HepG2 (cell line): ENCODE measurements around the gene PRICKLE3. TPM values are rescaled to one million over a fixed set of nuclear protein-coding genes. Genes with fewer than 3 reads are reported as not detected.
A peak's percentile ranks its signal among the peaks of the same experiment; 100 is the strongest.

Experiments
- AFF4 ChIP-seq: sonication (generic); formaldehyde crosslinking; IDR thresholded peaks from 2 replicates; pipeline ENCODE4 v1.4.0; 2020; ENCODE audit warnings: missing genetic modification reagents
- BRF2 ChIP-seq: sonication (generic); formaldehyde crosslinking; IDR thresholded peaks from 2 replicates; pipeline ENCODE4 v1.8.1; 2022; ENCODE audit warnings: mild to moderate bottlenecking, missing genetic modification reagents
- CERS6 ChIP-seq: sonication (generic); formaldehyde crosslinking; IDR thresholded peaks from 2 replicates; pipeline ENCODE4 v1.5.0; 2020; ENCODE audit warnings: missing genetic modification reagents
- ETV5 ChIP-seq: IDR thresholded peaks from 2 replicates; pipeline ENCODE4 v1.6.1; 2018; ENCODE audit warnings: missing biosample characterization, missing genetic modification reagents, inconsistent platforms, borderline replicate concordance
- FOXO1 ChIP-seq: sonication (generic); formaldehyde crosslinking; IDR thresholded peaks from 2 replicates; pipeline ENCODE4 v1.4.0; 2020; ENCODE audit warnings: missing genetic modification reagents
- NCOR1 ChIP-seq: fragments of 200-600 bp; sonication (generic); IDR thresholded peaks from 2 replicates; pipeline ENCODE4 v1.7.0; 2017; ENCODE audit warnings: antibody characterized with exemption, low read length, borderline replicate concordance
- NR0B2 ChIP-seq: sonication (generic); formaldehyde crosslinking; IDR thresholded peaks from 2 replicates; pipeline ENCODE4 v1.4.0; 2020; ENCODE audit warnings: mild to moderate bottlenecking, missing genetic modification reagents
- NR1H2 ChIP-seq: sonication (generic); formaldehyde crosslinking; IDR thresholded peaks from 2 replicates; pipeline ENCODE4 v1.8.1; 2022; ENCODE audit warnings: low read depth, missing genetic modification reagents, borderline replicate concordance
- RCOR2 ChIP-seq: IDR thresholded peaks from 2 replicates; pipeline ENCODE4 v1.6.1; 2016; ENCODE audit warnings: missing biosample characterization, missing genetic modification reagents
- TAF1 ChIP-seq: sonication (generic); formaldehyde crosslinking; IDR thresholded peaks from 2 replicates; pipeline ENCODE4 v1.4.0; 2020; ENCODE audit warnings: missing genetic modification reagents
- USF2 ChIP-seq, 2 experiments: sonication (generic) in 1 of 2; formaldehyde crosslinking in 1 of 2; IDR thresholded peaks; 2 replicates each; pipeline versions ENCODE4 v1.5.1 to v1.6.1; 2011 to 2020; ENCODE audit warnings: borderline replicate concordance in 1 of 2, low read depth in 1 of 2, low read length in 1 of 2, mild to moderate bottlenecking in 1 of 2, missing genetic modification reagents in 1 of 2, moderate library complexity in 1 of 2
- WIZ ChIP-seq: sonication (generic); formaldehyde crosslinking; IDR thresholded peaks from 2 replicates; pipeline ENCODE4 v1.5.1; 2020; ENCODE audit warnings: mild to moderate bottlenecking, missing genetic modification reagents
- ZNF180 ChIP-seq: sonication (generic); formaldehyde crosslinking; IDR thresholded peaks from 2 replicates; pipeline ENCODE4 v1.4.0; 2020; ENCODE audit warnings: low read depth, missing genetic modification reagents, borderline replicate concordance
- ZNF207 ChIP-seq: fragments of 450-650 bp; IDR thresholded peaks from 2 replicates; pipeline ENCODE4 v1.6.1; 2016; ENCODE audit warnings: antibody characterized with exemption, borderline replicate concordance
- ZNF3 ChIP-seq: IDR thresholded peaks from 2 replicates; pipeline ENCODE4 v1.7.0; 2017; ENCODE audit warnings: inconsistent platforms
- ZNF383 ChIP-seq: sonication (generic); formaldehyde crosslinking; IDR thresholded peaks from 2 replicates; pipeline ENCODE4 v1.4.0; 2020; ENCODE audit warnings: missing genetic modification reagents, mild to moderate bottlenecking, borderline replicate concordance
- ZNF782 ChIP-seq: sonication (generic); formaldehyde crosslinking; IDR thresholded peaks from 2 replicates; pipeline ENCODE4 v1.4.0; 2020; ENCODE audit warnings: missing genetic modification reagents, mild to moderate bottlenecking, borderline replicate concordance
- ZSCAN25 ChIP-seq: sonication (generic); formaldehyde crosslinking; IDR thresholded peaks from 2 replicates; pipeline ENCODE4 v1.8.0; 2022; ENCODE audit warnings: mild to moderate bottlenecking, missing genetic modification reagents
- polyA plus RNA-seq, 8 experiments: library from polyadenylated mRNA; depleted of rRNA in 3 of 8; stranded (reverse) in 7 of 8; unstranded in 1 of 8; fragments of >200 nt; fragmentation: Illumina TruSeq in 4 of 8; extraction: Trizol in 4 of 8; gene quantifications; 2 replicates each; pipeline versions ENCODE4 v1.2.1 to v1.2.3, GENCODE V29; 2011 to 2016; ENCODE audit warnings: low read depth in 4 of 8, missing spikeins in 1 of 8, mixed read lengths in 1 of 8; ENCODE audit not compliant: insufficient read depth in 1 of 8
- total RNA-seq, 5 experiments: library from RNA; depleted of rRNA; stranded (reverse); fragments of >200 nt; fragmentation: Illumina TruSeq; extraction: Trizol; gene quantifications; 2 replicates each; pipeline ENCODE4 v1.2.3, GENCODE V29; 2016; ENCODE audit warnings: low read depth in 1 of 5

PRICKLE3 gene
- total and polyA plus RNA-seq, 2 of the 13 experiments (the other 11 are each of a cell fraction or from before 2014, with no cell fraction given): 2.6 TPM

GRCh38 chrX:49199906-49200771 lies 14.0 kb upstream of the PRICKLE3 start, which contains the start of gene SYP (continued):
- TF ChIP-seq ZNF180 (CRISPR knock-in tag) (no peak), WIZ (peak; percentile 89), NR1H2 (CRISPR knock-in tag) (0 out of 2 replicates have a peak, but pooled peaks have one; percentile 57), ZNF782 (CRISPR knock-in tag) (no peak), FOXO1 (CRISPR knock-in tag) (peak; percentile 77), RCOR2 (no peak), BRF2 (no peak), NR0B2 (CRISPR knock-in tag) (peak; percentile 79; the same call in 1 of the 2 replicates), CERS6 (CRISPR knock-in tag) (no peak), NCOR1 (no peak), ZNF3 (CRISPR knock-in tag) (no peak), ZNF383 (no peak), ETV5 (CRISPR knock-in tag) (no peak), TAF1 (peak; percentile 67), AFF4 (no peak), ZSCAN25 (CRISPR knock-in tag) (peak; percentile 71; the same call in 1 of the 2 replicates), ZNF207 (no peak), USF2 (IDR thresholded peaks at IDR 0.05; ENCODE audit: low read depth, low read length) (no peak), USF2 (CRISPR knock-in tag; IDR thresholded peaks at IDR 0.05; ENCODE audit: borderline replicate concordance) (no peak)
